OCI-LY3 (cell line): ENCODE measurements around the gene KCNMA1.

Experiments used
- H2AFZ ChIP-seq: fragments of 200-600, 300-600 bp; shearing (Covaris generic); 2 replicates; pipeline ENCODE4 v1.6.0; 2014; ENCODE audit warnings: antibody characterized with exemption, low read depth, low read length
- H3K27ac ChIP-seq: fragments of 200-600, 300-600 bp; sonication (generic); 2 replicates; pipeline ENCODE4 v1.5.1; 2014; ENCODE audit warnings: mild to moderate bottlenecking, low read length, moderate library complexity, mixed read lengths
- H3K27me3 ChIP-seq: fragments of 200-600, 300-600 bp; sonication (generic); 2 replicates; pipeline ENCODE4 v1.6.1; 2014; ENCODE audit warnings: low read depth, low read length, mixed read lengths
- H3K36me3 ChIP-seq: fragments of 200-600, 300-600 bp; sonication (generic); replicated peaks from 2 replicates; pipeline ENCODE3; 2014; ENCODE audit warnings: low read depth, low read length, mixed read lengths
- H3K4me1 ChIP-seq: fragments of 300-600, 200-600 bp; sonication (generic); 2 replicates; pipeline ENCODE4 v1.6.1; 2014; ENCODE audit warnings: low read length, mixed read lengths
- H3K4me2 ChIP-seq: fragments of 200-600, 300-600 bp; sonication (generic); 2 replicates; pipeline ENCODE4 v1.6.1; 2014; ENCODE audit warnings: low read length, mixed read lengths
- H3K4me3 ChIP-seq: fragments of 300-600, 200-600 bp; sonication (generic); 2 replicates; pipeline ENCODE4 v1.5.1; 2014; ENCODE audit warnings: antibody characterized with exemption, mild to moderate bottlenecking, low read length, moderate library complexity
- H3K79me2 ChIP-seq: fragments of 300-600, 200-600 bp; shearing (Covaris generic); 2 replicates; pipeline ENCODE4 v1.6.1; 2014; ENCODE audit warnings: mild to moderate bottlenecking, low read length, mixed read lengths
- H3K9ac ChIP-seq: fragments of 300-600, 200-600 bp; shearing (Covaris generic); 2 replicates; pipeline ENCODE4 v1.6.0; 2014; ENCODE audit warnings: mild to moderate bottlenecking, low read length, moderate library complexity
- H3K9me3 ChIP-seq: fragments of 200-600, 300-600 bp; shearing (Covaris generic); 2 replicates; pipeline ENCODE4 v1.6.1; 2014; ENCODE audit warnings: low read length, mixed read lengths; ENCODE audit not compliant: insufficient read depth
- H4K20me1 ChIP-seq: fragments of 200-600, 300-600 bp; sonication (generic); 2 replicates; pipeline ENCODE4 v1.6.1; 2016; ENCODE audit warnings: low read length, mixed read lengths; ENCODE audit not compliant: insufficient read depth
- CTCF ChIP-seq: fragments of 200-600, 300-600 bp; sonication (generic); IDR thresholded peaks from 2 replicates; pipeline ENCODE4 v1.5.1; 2014; ENCODE audit warnings: antibody characterized with exemption, low read length, low read depth
- EZH2phosphoT487 ChIP-seq: fragments of 200-600 bp; shearing (Covaris generic); IDR thresholded peaks from 2 replicates; pipeline ENCODE4 v1.6.1; 2018; ENCODE audit warnings: antibody characterized with exemption, mixed run types, low read depth

Gene KCNMA1

GRCh38 chr10:77293773-77294172, 343.8 kb downstream of the KCNMA1 start:
- Histone ChIP-seq H3K27me3 (no peaks in the 10 kb centered on the region), H2AFZ (no peak overlapping the region), H3K4me2 (no peak overlapping the region), H3K36me3 (no peaks in the 10 kb centered on the region), H4K20me1 (peaks cover 49% of the 10 kb centered on the region), H3K27ac (no peak overlapping the region), H3K4me1 (no peaks in the 10 kb centered on the region), H3K79me2 (no peaks in the 10 kb centered on the region), H3K9ac (no peak overlapping the region), H3K4me3 (no peak overlapping the region), H3K9me3 (no peaks in the 10 kb centered on the region)
- TF ChIP-seq CTCF (no peak), EZH2phosphoT487 (no peak)

DNA sequence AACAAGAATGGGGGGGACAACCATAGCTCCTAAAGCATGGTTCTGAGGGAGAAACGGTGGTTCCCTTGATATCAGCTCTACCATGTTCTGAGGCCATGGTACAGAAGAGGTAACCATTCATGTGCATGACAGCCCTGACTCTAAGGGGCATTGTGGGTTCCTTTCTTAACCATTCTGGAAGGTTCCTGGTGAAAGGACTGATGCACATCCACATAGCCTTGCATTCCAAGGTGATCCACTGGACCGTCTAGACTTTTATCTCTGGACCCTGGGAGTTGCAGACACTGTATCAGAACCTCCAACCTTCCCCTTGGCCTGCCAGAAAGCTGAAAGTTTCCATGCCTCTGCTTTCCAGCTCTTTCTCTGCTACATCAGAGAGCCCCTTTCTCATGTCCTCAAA, 344.3 kb downstream of the KCNMA1 start:
- no peak overlapping the region for H3K27ac ChIP-seq
- H3K27me3 ChIP-seq: no peaks in the 10 kb centered on the region
- no peaks in the 10 kb centered on the region for H3K36me3 ChIP-seq
- H3K4me2 ChIP-seq: no peak overlapping the region
- no peak overlapping the region for H2AFZ ChIP-seq
- TF ChIP-seq CTCF: no peak
- no peak for TF ChIP-seq EZH2phosphoT487
- no peak overlapping the region for H3K4me3 ChIP-seq
- peaks cover 49% of the 10 kb centered on the region for H4K20me1 ChIP-seq
- no peaks in the 10 kb centered on the region for H3K9me3 ChIP-seq
- no peaks in the 10 kb centered on the region for H3K79me2 ChIP-seq
- no peak overlapping the region for H3K9ac ChIP-seq
- no peaks in the 10 kb centered on the region for H3K4me1 ChIP-seq

DNA sequence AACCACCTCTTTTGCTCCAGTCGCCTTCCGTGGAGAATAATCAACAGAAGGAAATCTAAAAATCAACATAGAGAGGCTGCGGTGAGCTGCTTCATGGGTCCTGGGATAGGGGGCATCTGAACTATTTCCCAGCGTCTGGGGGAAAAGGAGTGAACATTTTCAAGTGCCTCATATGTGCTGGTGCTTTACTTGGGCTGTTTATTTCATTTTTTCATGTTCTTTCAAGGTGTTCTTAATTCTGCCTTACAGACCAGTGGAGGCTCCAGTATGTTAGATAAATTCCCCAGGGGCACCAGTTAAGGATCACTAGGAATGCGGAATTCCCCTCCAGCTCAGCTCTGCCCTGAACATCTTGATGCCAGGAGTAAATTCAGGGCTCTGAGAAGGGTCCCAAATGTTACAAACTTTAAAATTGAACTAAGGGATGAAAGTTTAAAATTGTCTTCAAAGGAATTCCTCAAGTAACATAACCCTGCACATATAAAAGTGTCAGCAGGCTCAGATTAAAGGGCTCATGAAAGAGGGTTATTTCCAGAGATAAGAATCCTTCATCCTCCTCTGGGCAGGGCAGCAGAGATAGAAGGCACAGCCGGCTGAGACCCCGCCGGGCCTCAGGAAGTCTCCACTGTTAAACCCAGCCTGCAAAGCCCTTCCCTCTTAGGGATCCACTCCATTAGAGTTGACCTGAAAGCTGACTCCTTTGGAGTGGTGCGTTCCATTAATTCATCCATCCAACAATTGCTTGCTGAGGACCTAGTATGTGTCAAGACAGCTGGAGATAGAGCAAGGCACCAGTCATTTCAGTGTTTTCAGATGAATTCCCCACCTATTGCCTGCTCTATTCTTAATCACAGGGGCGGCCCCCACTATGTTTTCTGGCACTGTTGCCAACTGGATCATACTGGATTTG, 345.8 kb downstream of the KCNMA1 start:
- Histone ChIP-seq H3K4me3 (no peak overlapping the region), H3K9ac (no peak overlapping the region), H3K27ac (no peak overlapping the region), H3K9me3 (no peaks in the 10 kb centered on the region), H3K27me3 (no peaks in the 10 kb centered on the region), H4K20me1 (peaks cover 54% of the 10 kb centered on the region), H3K79me2 (no peaks in the 10 kb centered on the region), H3K36me3 (peaks cover 1% of the 10 kb centered on the region), H2AFZ (no peak overlapping the region), H3K4me2 (no peak overlapping the region), H3K4me1 (peaks cover 4% of the 10 kb centered on the region)
- no peak for TF ChIP-seq CTCF
- TF ChIP-seq EZH2phosphoT487: no peak

DNA sequence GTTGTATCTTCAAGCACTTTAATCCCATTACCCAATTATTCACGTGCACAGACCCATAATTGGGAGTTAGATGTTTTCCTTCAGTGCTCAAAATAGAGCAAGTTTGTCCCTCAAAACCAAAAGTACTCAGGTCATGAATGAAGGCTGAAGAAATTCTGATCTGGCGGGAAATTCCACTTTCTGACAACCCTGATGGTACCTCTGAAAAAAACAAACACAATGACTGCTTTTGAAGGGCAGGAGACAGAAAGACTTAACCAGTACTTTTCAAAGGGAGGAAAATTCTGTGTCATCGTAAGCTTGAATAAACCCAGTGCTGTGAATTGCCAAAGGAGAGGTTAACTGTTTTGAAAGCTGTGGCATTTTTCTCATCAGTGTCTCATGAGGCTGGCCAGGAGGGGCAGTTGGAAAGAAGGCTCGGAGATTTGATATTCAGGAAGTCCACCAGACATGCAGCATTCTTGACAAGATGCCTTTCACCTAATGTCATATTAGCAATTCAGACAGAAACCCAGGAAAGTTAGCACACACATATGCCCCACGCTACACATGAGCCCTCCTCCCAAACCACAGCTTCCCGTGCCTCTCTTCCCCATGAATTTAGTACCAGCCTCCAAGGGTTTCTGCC, 347.0 kb downstream of the KCNMA1 start:
- Histone ChIP-seq H3K4me3 (no peak overlapping the region), H4K20me1 (peaks cover 58% of the 10 kb centered on the region), H3K9me3 (no peaks in the 10 kb centered on the region), H3K36me3 (peaks cover 2% of the 10 kb centered on the region), H2AFZ (no peak overlapping the region), H3K27me3 (no peaks in the 10 kb centered on the region), H3K79me2 (no peaks in the 10 kb centered on the region), H3K9ac (no peak overlapping the region), H3K4me2 (no peak overlapping the region), H3K27ac (no peak overlapping the region), H3K4me1 (peaks cover 9% of the 10 kb centered on the region)
- no peak for TF ChIP-seq CTCF
- no peak for TF ChIP-seq EZH2phosphoT487
